T-helper 2 cell treated with Interferon-gamma antibody and Interleukin-4, amounts not matched to agents 5 μg/mL and 100 μg/mL, for 36 hours (primary cell): ENCODE measurements around the gene ISM2.
A peak's percentile ranks its signal among the peaks of the same experiment; 100 is the strongest.
"Not testable (repeated sequence)": the region's sequence is repeated elsewhere in the genome, so short reads cannot be mapped to it uniquely, and the experiment has no call there.

Experiments
- DNase-seq: peaks from one replicate; pipeline ENCODE4 v3.0.0; 2021; ENCODE audit warnings: low spot score
- H3K27ac Mint-ChIP-seq: one replicate; pipeline ENCODE4 v1.8.0; 2021; ENCODE audit warnings: mild to moderate bottlenecking, mixed read lengths
- H3K27me3 Mint-ChIP-seq: one replicate; pipeline ENCODE4 v1.8.0; 2021; ENCODE audit warnings: low read depth, mixed read lengths
- H3K36me3 Mint-ChIP-seq: one replicate; pipeline ENCODE4 v1.8.0; 2021; ENCODE audit warnings: low read depth, mixed read lengths
- H3K4me1 Mint-ChIP-seq: one replicate; pipeline ENCODE4 v1.8.0; 2021; ENCODE audit warnings: low read depth, mixed read lengths
- H3K4me3 Mint-ChIP-seq: one replicate; pipeline ENCODE4 v1.8.0; 2022; ENCODE audit warnings: mild to moderate bottlenecking, moderate library complexity, mixed read lengths
- H3K9me3 Mint-ChIP-seq: one replicate; pipeline ENCODE4 v1.8.0; 2021; ENCODE audit warnings: mixed read lengths

ISM2 gene

DNA sequence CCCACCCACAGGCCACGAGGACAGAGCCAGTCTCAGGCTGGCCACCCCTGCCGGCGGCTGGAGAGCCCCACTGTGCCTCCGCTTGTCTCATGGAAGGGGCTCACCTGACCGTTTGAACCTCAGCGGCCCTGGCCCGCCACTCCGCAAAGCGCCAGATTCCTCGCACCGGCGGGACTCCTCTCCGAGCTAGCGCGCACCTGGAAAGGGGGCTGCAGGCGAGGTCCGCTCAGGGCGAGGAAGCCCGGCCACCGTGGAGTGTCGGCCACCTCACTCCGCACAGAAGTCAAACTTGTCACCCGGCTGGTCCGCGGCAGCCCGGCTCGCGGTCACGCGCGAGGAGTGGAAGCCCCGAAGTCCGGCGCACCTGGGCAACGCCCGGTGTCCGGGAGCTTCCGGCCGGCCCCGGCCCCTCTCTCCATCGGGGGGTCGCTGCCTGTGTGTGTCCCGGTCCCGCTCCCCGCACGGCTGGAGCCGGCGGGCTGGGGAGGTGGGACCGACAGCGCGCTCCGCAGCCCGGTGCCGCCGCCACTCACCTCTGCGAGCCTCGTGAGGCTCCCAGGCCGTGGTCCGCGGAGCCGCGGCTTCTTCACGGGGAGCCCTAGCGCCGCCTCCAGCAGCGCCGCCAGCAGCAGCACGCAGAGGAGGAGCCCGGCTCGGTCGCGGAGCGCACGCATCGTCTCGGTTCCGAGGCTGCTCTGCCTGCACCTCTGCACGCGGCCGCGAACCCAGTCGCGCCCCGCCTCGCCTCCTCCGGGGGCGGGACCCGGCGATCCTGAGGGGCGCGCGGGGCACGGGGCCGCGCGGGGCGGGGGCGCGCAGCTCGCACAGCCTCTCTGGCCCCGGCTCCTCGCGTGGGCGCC lies at the start of gene ISM2:
Gene ISM2, minus strand, starts transcription at position 697 of the 860 bp plus-strand sequence. Its CDS starts 23 bp downstream, at position 674.
- peaks cover 38% of the 10 kb centered on the region for H3K27me3 Mint-ChIP-seq
- H3K4me3 Mint-ChIP-seq: peak within 1 kb of the TSS; percentile 60
- no peak within 1 kb of the TSS for H3K27ac Mint-ChIP-seq
- no peaks in the 10 kb centered on the region for H3K36me3 Mint-ChIP-seq
- H3K4me1 Mint-ChIP-seq: no peaks in the 10 kb centered on the region
- H3K9me3 Mint-ChIP-seq: peaks cover 4% of the 10 kb centered on the region
- peak; percentile 39 for DNase-seq

- Mint-ChIP-seq H3K27ac (no peak overlapping the region), H3K9me3 (no peaks in the 10 kb centered on the region), H3K27me3 (no peaks in the 10 kb centered on the region), H3K4me1 (peaks cover 2% of the 10 kb centered on the region), H3K4me3 (no peak overlapping the region), H3K36me3 (peaks cover 40% of the 10 kb centered on the region)
- no peak for DNase-seq
These were observed 49.0 kb upstream of the ISM2 start for GRCh38 chr14:77547512-77548180.

GRCh38 chr14:77545171-77545570 lies 46.6 kb upstream of the ISM2 start:
- not testable (repeated sequence) for DNase-seq, H3K4me1 Mint-ChIP-seq, H3K27ac Mint-ChIP-seq, H3K27me3 Mint-ChIP-seq, H3K4me3 Mint-ChIP-seq, H3K9me3 Mint-ChIP-seq
- peaks cover 28% of the 10 kb centered on the region for H3K36me3 Mint-ChIP-seq

- Mint-ChIP-seq H3K4me3 (no peak overlapping the region), H3K36me3 (peaks cover 24% of the 10 kb centered on the region), H3K27me3 (no peaks in the 10 kb centered on the region)
These were observed 46.0 kb upstream of the ISM2 start for GRCh38 chr14:77544571-77544970.

GRCh38 chr14:77543637-77544334 lies 45.2 kb upstream of the ISM2 start:
- H3K36me3 Mint-ChIP-seq: peaks cover 20% of the 10 kb centered on the region
- peaks cover 7% of the 10 kb centered on the region for H3K4me1 Mint-ChIP-seq
- H3K4me3 Mint-ChIP-seq: no peak overlapping the region
- DNase-seq: no peak
- no peaks in the 10 kb centered on the region for H3K9me3 Mint-ChIP-seq
- no peak overlapping the region for H3K27ac Mint-ChIP-seq
- no peaks in the 10 kb centered on the region for H3K27me3 Mint-ChIP-seq

More at GRCh38 chr14:77544571-77544970, 46.0 kb upstream of the ISM2 start:
- Mint-ChIP-seq H3K4me1 (peaks cover 7% of the 10 kb centered on the region), H3K27ac (no peak overlapping the region), H3K9me3 (no peaks in the 10 kb centered on the region)
- no peak for DNase-seq

GRCh38 chr14:77543240-77543551 lies 44.6 kb upstream of the ISM2 start:
- H3K27ac Mint-ChIP-seq: no peak overlapping the region
- peaks cover 7% of the 10 kb centered on the region for H3K4me1 Mint-ChIP-seq
- H3K36me3 Mint-ChIP-seq: peaks cover 16% of the 10 kb centered on the region
- H3K9me3 Mint-ChIP-seq: no peaks in the 10 kb centered on the region
- H3K4me3 Mint-ChIP-seq: no peak overlapping the region
- H3K27me3 Mint-ChIP-seq: no peaks in the 10 kb centered on the region
- DNase-seq: no peak

- Mint-ChIP-seq H3K4me3 (no peak overlapping the region), H3K9me3 (no peaks in the 10 kb centered on the region), H3K27ac (no peak overlapping the region), H3K4me1 (peaks cover 7% of the 10 kb centered on the region), H3K36me3 (peaks cover 15% of the 10 kb centered on the region), H3K27me3 (no peaks in the 10 kb centered on the region)
- no peak for DNase-seq
These were observed 44.0 kb upstream of the ISM2 start for GRCh38 chr14:77542421-77543239.

DNA sequence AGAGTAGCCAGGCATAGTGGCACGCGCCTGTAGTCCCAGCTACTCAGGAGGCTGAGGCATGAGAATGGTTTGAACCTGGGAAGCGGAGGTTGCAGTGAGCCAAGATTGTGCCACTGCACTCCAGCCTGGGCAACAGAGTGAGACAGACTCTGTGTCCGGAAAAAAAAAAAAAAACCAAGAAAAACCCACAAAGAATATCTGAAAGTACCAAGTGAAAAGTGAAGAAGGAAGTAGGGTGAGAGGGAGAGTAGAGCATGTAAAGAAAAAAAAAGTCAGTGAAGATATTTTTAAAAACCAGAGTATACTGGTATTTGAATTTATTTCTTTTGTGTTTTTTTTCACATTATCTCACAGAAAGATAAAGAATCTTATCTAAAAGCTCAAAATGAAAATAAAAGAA lies 43.3 kb upstream of the ISM2 start:
- no peak for DNase-seq
- peak overlapping the region; percentile 42 for H3K27ac Mint-ChIP-seq
- no peaks in the 10 kb centered on the region for H3K27me3 Mint-ChIP-seq
- no peak overlapping the region for H3K4me3 Mint-ChIP-seq
- no peaks in the 10 kb centered on the region for H3K9me3 Mint-ChIP-seq
- peaks cover 7% of the 10 kb centered on the region for H3K4me1 Mint-ChIP-seq
- H3K36me3 Mint-ChIP-seq: peaks cover 14% of the 10 kb centered on the region

- not testable (repeated sequence) for DNase-seq, H3K4me3 Mint-ChIP-seq, H3K4me1 Mint-ChIP-seq, H3K27me3 Mint-ChIP-seq, H3K27ac Mint-ChIP-seq, H3K9me3 Mint-ChIP-seq
- peaks cover 17% of the 10 kb centered on the region for H3K36me3 Mint-ChIP-seq
These were observed 38.3 kb upstream of the ISM2 start for GRCh38 chr14:77536951-77537350.

DNA sequence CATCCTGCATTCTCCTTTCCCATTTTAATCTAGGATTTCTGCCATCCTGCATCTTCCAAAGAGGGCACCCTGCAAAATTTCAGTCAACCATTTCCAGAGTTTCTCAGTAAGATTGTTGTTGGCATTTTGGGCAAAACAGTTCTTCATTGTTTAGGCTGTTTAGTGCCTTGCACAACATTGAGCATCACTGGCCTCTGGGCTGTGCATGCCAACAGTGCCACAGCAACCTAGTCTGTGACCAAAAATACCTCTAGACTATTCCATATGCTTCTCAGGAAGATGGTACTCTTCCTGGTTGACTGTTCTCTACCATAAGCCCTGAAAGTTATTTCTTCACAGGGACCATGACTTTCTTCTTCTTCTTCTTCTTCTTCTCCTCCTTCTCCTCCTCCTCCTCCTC lies 32.5 kb upstream of the ISM2 start:
- Mint-ChIP-seq H3K27me3 (no peaks in the 10 kb centered on the region), H3K4me1 (peaks cover 10% of the 10 kb centered on the region), H3K4me3 (no peak overlapping the region), H3K27ac (no peak overlapping the region), H3K36me3 (peaks cover 22% of the 10 kb centered on the region), H3K9me3 (no peaks in the 10 kb centered on the region)
- DNase-seq: no peak

- Mint-ChIP-seq H3K4me3 (no peak overlapping the region), H3K36me3 (peaks cover 14% of the 10 kb centered on the region), H3K4me1 (peaks cover 10% of the 10 kb centered on the region), H3K27me3 (no peaks in the 10 kb centered on the region), H3K9me3 (no peaks in the 10 kb centered on the region), H3K27ac (no peak overlapping the region)
- DNase-seq: no peak
These were observed 31.3 kb upstream of the ISM2 start for GRCh38 chr14:77529963-77530362.

GRCh38 chr14:77529213-77529612 lies 30.6 kb upstream of the ISM2 start:
- Mint-ChIP-seq H3K27me3 (no peaks in the 10 kb centered on the region), H3K4me1 (peaks cover 10% of the 10 kb centered on the region), H3K9me3 (no peaks in the 10 kb centered on the region), H3K36me3 (peaks cover 15% of the 10 kb centered on the region), H3K4me3 (no peak overlapping the region), H3K27ac (no peak overlapping the region)
- no peak for DNase-seq

GRCh38 chr14:77528701-77529100 lies 30.1 kb upstream of the ISM2 start:
- not testable (repeated sequence) for H3K27me3 Mint-ChIP-seq, H3K9me3 Mint-ChIP-seq, H3K4me3 Mint-ChIP-seq, DNase-seq, H3K27ac Mint-ChIP-seq
- peaks cover 15% of the 10 kb centered on the region for H3K36me3 Mint-ChIP-seq
- H3K4me1 Mint-ChIP-seq: peaks cover 10% of the 10 kb centered on the region
